Astrocyte (in vitro differentiated cells and primary cell): ENCODE measurements around the gene RABGGTA. TPM values are rescaled to one million over a fixed set of nuclear protein-coding genes. Genes with fewer than 3 reads are reported as not detected.

Experiments
- DNase-seq: peaks from one replicate; pipeline ENCODE4 v3.0.0-alpha.2; 2010; ENCODE audit warnings: low read depth
- FAIRE-seq: peaks from 2 replicates; lab custom pipeline; 2011; peaks lifted over from hg19 to GRCh38; lab: Jason Lieb, UNC
- H2AFZ ChIP-seq: 2 replicates; pipeline ENCODE4 v1.6.0; 2012; ENCODE audit warnings: low read depth, low read length, inconsistent platforms
- H3K27ac ChIP-seq: 2 replicates; pipeline ENCODE4 v1.5.1; 2011; ENCODE audit warnings: low read depth, low read length, inconsistent platforms
- H3K27me3 ChIP-seq: 2 replicates; pipeline ENCODE4 v1.6.0; 2011; ENCODE audit warnings: low read length, inconsistent platforms; ENCODE audit not compliant: insufficient read depth
- H3K36me3 ChIP-seq: 2 replicates; pipeline ENCODE4 v1.5.1; 2011; ENCODE audit warnings: low read length, inconsistent platforms; ENCODE audit not compliant: insufficient read depth
- H3K4me1 ChIP-seq: 2 replicates; pipeline ENCODE4 v1.5.1; 2011; ENCODE audit warnings: low read length, inconsistent platforms; ENCODE audit not compliant: insufficient read depth
- H3K4me2 ChIP-seq: 2 replicates; pipeline ENCODE4 v1.6.0; 2012; ENCODE audit warnings: low read length, inconsistent platforms
- H3K4me3 ChIP-seq: 2 replicates; pipeline ENCODE4 v1.5.1; 2011; ENCODE audit warnings: low read depth, mild to moderate bottlenecking, low read length, inconsistent platforms; ENCODE audit not compliant: insufficient read depth
- H3K79me2 ChIP-seq: 2 replicates; pipeline ENCODE4 v1.6.0; 2012; ENCODE audit warnings: mild to moderate bottlenecking, low read length, inconsistent platforms; ENCODE audit not compliant: insufficient read depth
- H3K9ac ChIP-seq: 2 replicates; pipeline ENCODE4 v1.6.0; 2012; ENCODE audit warnings: mild to moderate bottlenecking, low read length, inconsistent platforms
- H3K9me3 ChIP-seq: 2 replicates; pipeline ENCODE4 v1.5.1; 2012; ENCODE audit warnings: low read depth, mild to moderate bottlenecking, low read length, inconsistent platforms; ENCODE audit not compliant: insufficient read depth
- H4K20me1 ChIP-seq: 2 replicates; pipeline ENCODE4 v1.6.0; 2012; ENCODE audit warnings: low read length, inconsistent platforms; ENCODE audit not compliant: insufficient read depth
- H3K27ac Mint-ChIP-seq: one replicate; pipeline ENCODE4 v1.8.0; 2021; ENCODE audit warnings: mild to moderate bottlenecking, mixed read lengths; ENCODE audit not compliant: unreplicated experiment
- H3K27me3 Mint-ChIP-seq: one replicate; pipeline ENCODE4 v1.8.0; 2021; ENCODE audit warnings: low read depth, mixed read lengths; ENCODE audit not compliant: unreplicated experiment
- H3K36me3 Mint-ChIP-seq: one replicate; pipeline ENCODE4 v1.8.0; 2021; ENCODE audit warnings: low read depth, mixed read lengths; ENCODE audit not compliant: unreplicated experiment
- H3K4me1 Mint-ChIP-seq: one replicate; pipeline ENCODE4 v1.8.0; 2021; ENCODE audit warnings: low read depth, mixed read lengths; ENCODE audit not compliant: unreplicated experiment
- H3K4me3 Mint-ChIP-seq: one replicate; pipeline ENCODE4 v1.8.0; 2021; ENCODE audit warnings: mild to moderate bottlenecking, moderate library complexity, mixed read lengths; ENCODE audit not compliant: unreplicated experiment
- H3K9me3 Mint-ChIP-seq: one replicate; pipeline ENCODE4 v1.8.0; 2021; ENCODE audit warnings: mild to moderate bottlenecking, mixed read lengths; ENCODE audit not compliant: unreplicated experiment
- CTCF ChIP-seq: IDR thresholded peaks from 2 replicates; pipeline ENCODE4 v1.5.1; 2011; ENCODE audit warnings: low read depth, mild to moderate bottlenecking, inconsistent platforms, low read length, moderate library complexity; ENCODE audit not compliant: insufficient read depth
- EZH2 ChIP-seq: IDR thresholded peaks from 2 replicates; pipeline ENCODE4 v1.6.1; 2012; ENCODE audit warnings: mild to moderate bottlenecking, low read length, inconsistent platforms; ENCODE audit not compliant: insufficient read depth
- total RNA-seq: library from RNA; stranded (reverse); gene quantifications from 2 replicates; pipeline ENCODE4 v1.2.1, GENCODE V29; 2021

Gene RABGGTA
- total RNA-seq, 1 donor from 2014 or later = 27.3 TPM

GRCh38 chr14:24216345-24216699 is 55.1 kb downstream of the RABGGTA start:
- H3K4me2 ChIP-seq = peak overlapping the region; percentile 94
- FAIRE-seq (no peak), DNase-seq (no peak)
- no peaks in the 10 kb centered on the region for H3K9me3 ChIP-seq
- Mint-ChIP-seq H3K4me1 (peaks cover 11% of the 10 kb centered on the region), H3K4me3 (peak overlapping the region; percentile 86), H3K9me3 (no peaks in the 10 kb centered on the region), H3K36me3 (peaks cover 10% of the 10 kb centered on the region), H3K27ac (peak overlapping the region; percentile 73), H3K27me3 (no peaks in the 10 kb centered on the region)
- H2AFZ ChIP-seq = peak overlapping the region; percentile 74
- peak overlapping the region; percentile 75 for H3K4me3 ChIP-seq
- H3K27me3 ChIP-seq = no peaks in the 10 kb centered on the region
- peaks cover 5% of the 10 kb centered on the region for H4K20me1 ChIP-seq
- H3K36me3 ChIP-seq = no peaks in the 10 kb centered on the region
- H3K27ac ChIP-seq = no peak overlapping the region
- H3K79me2 ChIP-seq = peaks cover 41% of the 10 kb centered on the region
- peak overlapping the region; percentile 84 for H3K9ac ChIP-seq
- H3K4me1 ChIP-seq = peaks cover 8% of the 10 kb centered on the region
- TF ChIP-seq CTCF = no peak
- TF ChIP-seq EZH2 = no peak

Other genes with a start within 250 kb of the RABGGTA start
- 0.34 and 0.38 TPM in 2 replicates for gene CARMIL3, start 219.6 kb downstream of the RABGGTA start, total RNA-seq
- gene CPNE6, start 200.0 kb downstream of the RABGGTA start, total RNA-seq = not detected in 2 replicates
- gene PCK2, start 177.3 kb downstream of the RABGGTA start, total RNA-seq = 73.8 and 101 TPM in 2 replicates
- gene DCAF11, start 156.8 kb downstream of the RABGGTA start, total RNA-seq = 26.9 and 27.1 TPM in 2 replicates
- gene NRL, start 156.6 kb downstream of the RABGGTA start, total RNA-seq = 0.48 and 0.70 TPM in 2 replicates
- gene FITM1, start 140.9 kb downstream of the RABGGTA start, total RNA-seq = 0.25 TPM in 1 of 2 replicates, not detected in the other
- 116 and 122 TPM in 2 replicates for gene PSME1, start 135.4 kb downstream of the RABGGTA start, total RNA-seq
- 16.7 and 18.5 TPM in 2 replicates for gene EMC9, start 130.0 kb downstream of the RABGGTA start, total RNA-seq
- 173 TPM in 2 replicates for gene PSME2, start 125.0 kb downstream of the RABGGTA start, total RNA-seq
- gene RNF31, start 124.1 kb downstream of the RABGGTA start, total RNA-seq = 59.0 and 69.8 TPM in 2 replicates
- gene IRF9, start 110.3 kb downstream of the RABGGTA start, total RNA-seq = 76.0 and 89.4 TPM in 2 replicates
- gene REC8, start 99.5 kb downstream of the RABGGTA start, total RNA-seq = 33.5 and 46.4 TPM in 2 replicates
- gene IPO4, start 82.8 kb downstream of the RABGGTA start, total RNA-seq = 46.1 and 53.3 TPM in 2 replicates
- gene TM9SF1, start 76.2 kb downstream of the RABGGTA start, total RNA-seq = 59.3 and 62.9 TPM in 2 replicates
- 0.22 and 0.34 TPM in 2 replicates for gene TSSK4, start 65.9 kb downstream of the RABGGTA start, total RNA-seq
- 26.7 and 32.2 TPM in 2 replicates for gene CHMP4A, start 58.1 kb downstream of the RABGGTA start, total RNA-seq
- 8.9 and 9.9 TPM in 2 replicates for gene MDP1, start 55.5 kb downstream of the RABGGTA start, total RNA-seq
- gene NEDD8, start 39.2 kb downstream of the RABGGTA start, total RNA-seq = 233 and 251 TPM in 2 replicates
- 55.5 and 66.5 TPM in 2 replicates for gene GMPR2, start 38.7 kb downstream of the RABGGTA start, total RNA-seq
- gene TINF2, start 29.0 kb downstream of the RABGGTA start, total RNA-seq = 33.0 and 36.2 TPM in 2 replicates
- gene TGM1, start 8.4 kb downstream of the RABGGTA start, total RNA-seq = 3.8 and 4.8 TPM in 2 replicates
- 26.5 and 30.3 TPM in 2 replicates for gene DHRS1, start 28.2 kb upstream of the RABGGTA start, total RNA-seq
- gene NOP9, start 28.3 kb upstream of the RABGGTA start, total RNA-seq = 22.9 and 23.5 TPM in 2 replicates
- gene CIDEB, start 36.4 kb upstream of the RABGGTA start, total RNA-seq = not detected in 2 replicates
- gene LTB4R2, start 38.5 kb upstream of the RABGGTA start, total RNA-seq = 7.8 and 9.3 TPM in 2 replicates
- 5.5 TPM in 2 replicates for gene LTB4R, start 39.9 kb upstream of the RABGGTA start, total RNA-seq
- 0.32 and 0.67 TPM in 2 replicates for gene ADCY4, start 63.5 kb upstream of the RABGGTA start, total RNA-seq
- gene RIPK3, start 68.4 kb upstream of the RABGGTA start, total RNA-seq = 0.58 and 0.95 TPM in 2 replicates
- gene NFATC4, start 96.6 kb upstream of the RABGGTA start, total RNA-seq = 61.9 and 73.9 TPM in 2 replicates
- 25.4 and 32.0 TPM in 2 replicates for gene NYNRIN, start 127.4 kb upstream of the RABGGTA start, total RNA-seq
- 3.9 and 5.4 TPM in 2 replicates for gene CBLN3, start 158.1 kb upstream of the RABGGTA start, total RNA-seq
- gene KHNYN, start 158.4 kb upstream of the RABGGTA start, total RNA-seq = 45.5 and 50.5 TPM in 2 replicates
- 27.6 and 28.1 TPM in 2 replicates for gene SDR39U1, start 171.2 kb upstream of the RABGGTA start, total RNA-seq
- gene CMA1, start 236.7 kb upstream of the RABGGTA start, total RNA-seq = not detected in 2 replicates